ENCODE results near the gene TRMT1.

Gene TRMT1

DNA sequence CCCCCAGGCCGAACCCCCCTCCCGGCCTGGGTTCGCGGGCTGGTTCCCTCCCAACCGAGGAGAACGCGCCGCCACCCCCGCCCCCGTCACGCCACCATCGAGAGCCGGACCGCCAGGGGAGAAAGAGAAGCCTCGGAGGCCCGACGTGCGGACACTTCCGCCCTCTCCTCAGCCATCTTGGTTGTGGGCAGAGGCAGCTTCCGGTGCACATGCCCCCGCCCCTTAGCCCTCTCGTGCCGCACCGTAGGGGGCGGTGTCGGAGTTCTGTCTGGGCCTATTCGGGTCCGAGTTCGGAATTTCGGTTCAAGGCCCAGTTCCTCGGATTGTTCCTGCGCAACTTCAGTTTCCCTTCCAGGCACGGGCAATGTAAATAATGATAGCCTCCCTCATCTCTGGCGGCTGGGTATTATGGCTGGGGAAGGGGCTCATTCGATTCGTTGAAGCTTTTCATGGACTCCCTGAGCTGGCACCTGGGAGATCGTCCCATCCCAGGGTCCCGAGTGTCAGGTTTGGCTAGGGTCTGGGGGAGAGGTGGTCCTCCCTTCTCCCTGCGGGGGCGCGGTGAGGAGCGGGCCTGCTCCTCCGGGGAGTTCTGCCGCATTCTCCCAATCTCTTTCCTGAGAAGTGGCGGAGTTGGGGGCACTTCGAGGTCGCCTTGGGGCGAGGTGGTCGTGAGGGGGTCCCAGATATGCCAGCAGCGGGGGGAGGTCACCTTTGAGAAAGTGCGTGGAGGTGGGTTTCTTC, 33.8 kb upstream of the TRMT1 start, which contains the start of the genes IER2 and STX10:
IER2 (plus strand) TSS at position 225 of the 744 bp plus-strand sequence. CDS start 2,776 bp downstream, outside the sequence.
STX10 (minus strand) TSS at position 189 of the 744 bp plus-strand sequence. CDS start 202 bp downstream, outside the sequence.
- peak; percentile 95 for DNase-seq

GRCh38 chr19:13149628-13150186, 33.2 kb upstream of the TRMT1 start:
- peak; percentile 61 for DNase-seq

DNA sequence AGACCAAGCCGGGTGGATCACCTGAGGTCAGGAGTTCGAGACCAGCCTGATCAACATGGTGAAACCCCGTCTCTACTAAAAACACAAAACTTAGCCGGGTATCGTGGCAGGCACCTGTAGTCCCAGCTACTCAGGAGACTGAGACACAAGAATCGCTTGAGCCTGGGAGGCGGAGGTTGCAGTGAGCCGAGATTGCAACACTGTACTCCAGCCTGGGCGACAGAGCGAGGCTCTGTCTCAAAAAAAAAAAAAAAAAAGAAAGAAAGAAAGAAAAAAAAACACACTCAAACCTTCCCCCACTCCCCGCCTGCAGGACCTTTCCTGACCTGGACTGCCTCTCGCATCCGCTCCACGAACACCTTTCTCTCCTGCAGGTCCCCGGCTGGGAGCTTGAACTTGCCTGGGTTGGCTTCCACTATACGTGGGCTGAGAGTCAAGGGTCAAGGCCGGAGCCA, 32.7 kb upstream of the TRMT1 start:
- peak; percentile 33 for DNase-seq

GRCh38 chr19:13146763-13147563, 30.4 kb upstream of the TRMT1 start:
- DNase-seq = no peak

- DNase-seq = no peak
Observed at GRCh38 chr19:13139633-13140311, 23.2 kb upstream of the TRMT1 start.

DNA sequence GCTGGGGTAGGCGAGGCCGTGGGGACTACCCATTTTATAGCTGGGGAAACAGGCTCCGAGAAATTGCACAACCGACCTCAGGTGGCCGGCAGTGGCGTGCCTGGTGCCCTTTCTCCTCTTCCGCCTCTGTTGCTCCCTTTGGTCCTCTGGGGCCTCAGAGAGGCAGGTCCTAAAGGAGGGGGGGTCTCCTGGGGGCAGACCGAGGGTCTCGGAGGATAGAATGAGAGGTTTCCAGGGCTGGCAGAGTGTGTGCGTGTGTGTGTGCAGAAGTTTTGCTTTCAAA, 22.3 kb upstream of the TRMT1 start:
- DNase-seq = no peak

GRCh38 chr19:13138171-13138915, 21.8 kb upstream of the TRMT1 start:
- no peak for DNase-seq

GRCh38 chr19:13137290-13137794, 20.8 kb upstream of the TRMT1 start:
- no peak for DNase-seq

GRCh38 chr19:13135068-13136062, 18.8 kb upstream of the TRMT1 start:
- no peak for DNase-seq

DNA sequence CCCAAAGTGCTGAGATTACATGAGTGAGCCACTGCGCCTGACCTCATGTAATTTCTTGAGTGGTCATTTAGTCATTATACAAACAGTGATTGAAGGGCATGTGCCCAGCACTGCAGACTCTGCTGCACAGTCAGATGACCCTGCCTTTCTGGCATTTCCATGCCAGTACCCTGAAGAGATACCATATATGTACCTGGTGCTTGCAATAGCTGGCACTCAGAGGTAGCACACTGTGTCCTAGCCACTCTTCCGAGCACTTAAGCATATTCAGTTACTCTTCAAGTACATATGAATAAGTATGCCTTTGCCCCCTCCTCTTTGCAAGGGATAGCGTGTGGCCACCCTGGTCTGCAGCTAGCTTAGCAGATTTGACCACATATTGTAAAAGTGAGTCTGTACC, 18.1 kb upstream of the TRMT1 start:
- DNase-seq = no peak

- DNase-seq = no peak
Observed at GRCh38 chr19:13133241-13133870, 16.8 kb upstream of the TRMT1 start.

DNA sequence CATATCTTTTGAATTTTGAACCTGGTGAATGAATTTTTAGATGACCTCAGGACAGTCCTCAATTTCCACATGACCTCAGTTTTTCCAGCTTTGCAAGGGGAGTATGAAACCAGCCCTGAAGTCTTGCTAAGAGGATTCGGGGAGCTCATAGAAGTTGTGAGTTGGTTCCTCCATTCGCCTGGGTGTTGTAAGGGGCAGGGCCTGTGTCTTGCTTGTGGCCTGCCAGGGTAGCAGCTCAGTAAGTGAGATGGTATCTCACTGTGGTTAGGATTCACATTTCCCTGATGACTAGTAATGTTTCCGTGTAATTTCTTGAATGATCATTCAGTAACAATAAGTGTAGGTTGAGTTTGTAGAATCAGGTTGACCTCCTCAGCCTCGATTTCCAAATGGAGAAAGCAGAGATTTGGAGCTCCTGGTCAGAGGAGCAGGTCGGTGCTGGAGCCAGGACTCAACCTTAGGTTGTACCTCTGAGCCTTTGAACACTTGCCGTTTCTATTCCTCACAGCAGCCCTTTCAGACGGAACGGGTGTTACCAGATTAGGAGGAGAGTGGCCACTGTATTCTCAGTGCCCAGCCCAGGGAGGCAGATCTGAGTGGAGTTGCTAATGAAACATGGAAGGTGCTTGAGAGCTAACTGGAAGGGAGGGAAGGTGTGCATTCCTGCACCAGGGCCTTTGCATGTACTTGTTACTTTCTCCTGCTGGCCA, 16.1 kb upstream of the TRMT1 start:
- peak; percentile 76 for DNase-seq

- no peak for DNase-seq
Observed at GRCh38 chr19:13130886-13131490, 14.4 kb upstream of the TRMT1 start.

DNA sequence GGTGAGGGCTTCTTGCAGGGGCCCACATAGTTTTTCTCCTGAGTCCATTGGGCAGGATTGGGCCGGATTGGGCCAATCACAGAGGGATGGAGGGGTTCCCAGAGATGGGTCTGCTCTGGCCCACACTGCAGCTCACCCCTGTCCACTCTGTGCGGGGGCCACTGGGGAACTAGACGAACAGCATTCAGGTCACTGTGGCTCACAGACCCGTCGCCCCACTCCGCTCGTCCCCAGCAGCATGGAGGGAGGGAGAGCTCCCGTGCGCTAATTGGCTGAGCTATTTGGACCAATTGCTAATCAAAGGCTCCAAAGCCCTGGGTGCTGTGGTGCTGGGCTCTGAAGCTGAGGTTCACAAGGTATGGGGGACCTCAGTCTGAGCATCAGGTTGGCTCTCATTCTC, 12.8 kb upstream of the TRMT1 start:
- no peak for DNase-seq

GRCh38 chr19:13128583-13128982, 12.0 kb upstream of the TRMT1 start:
- DNase-seq = no peak

GRCh38 chr19:13127811-13128575, 11.5 kb upstream of the TRMT1 start:
- DNase-seq = no peak

GRCh38 chr19:13127051-13127450, 10.5 kb upstream of the TRMT1 start:
- no peak for DNase-seq
